HCT116 (cell line): ENCODE data around the gene SORBS1. TPM values are rescaled to one million over a fixed set of nuclear protein-coding genes. Genes with fewer than 3 reads are reported as not detected.

Source experiments
- ATAC-seq: fragments of 200-7000 bp; cut with Tn5 transposase; 2 replicates; pipeline ENCODE4 v1.9.1; 2020; ENCODE audit warnings: mild to moderate bottlenecking, moderate library complexity
- BruUV-seq: library from RNA; stranded (reverse); fragments of 400-500 nt; replicated peaks from 2 replicates; lab custom pipeline; 2021; lab: Mats Ljungman, UMichigan
- CTCF ChIA-PET: fragments of 300-600 bp; sonication (Branson Sonifier 250); formaldehyde crosslinking; loops from one replicate; lab custom pipeline; 2021; ENCODE audit warnings: antibody characterized with exemption; lab: Charles Lee
- POLR2A ChIA-PET: fragments of 300-600, 350-600 bp; sonication (Branson Sonifier 250); formaldehyde crosslinking; loops from one replicate; lab custom pipeline; 2021; ENCODE audit warnings: antibody characterized with exemption; lab: Charles Lee
- RAD21 ChIA-PET, 2 experiments: fragments of 300-600 bp; sonication (Branson Sonifier 250); formaldehyde crosslinking; loops; one replicate each; lab custom pipeline; 2023; ENCODE audit warnings: low total read pairs in 2 of 2; ENCODE audit not compliant: uncharacterized antibody in 2 of 2, unreplicated experiment in 2 of 2, low non-redundant PET in 1 of 2; lab: Charles Lee
- DNase-seq: peaks from one replicate; pipeline ENCODE4 v3.0.0-alpha.2; 2010; ENCODE audit warnings: low read depth, low spot score
- H2AFZ ChIP-seq: fragments of 200-600 bp; shearing (Covaris generic), sonication (generic); 2 replicates; pipeline ENCODE4 v1.6.1; 2017; ENCODE audit warnings: low read depth, mixed run types, mixed read lengths, antibody characterized with exemption, low read length; ENCODE audit not compliant: poor library complexity, severe bottlenecking
- H3K27ac ChIP-seq: 2 replicates; pipeline ENCODE4 v1.5.1; 2012; ENCODE audit warnings: low read depth, low read length
- H3K27me3 ChIP-seq: fragments of 200-600 bp; sonication (generic); 2 replicates; pipeline ENCODE4 v1.6.1; 2016; ENCODE audit warnings: mixed run types, low read length, mixed read lengths; ENCODE audit not compliant: insufficient read depth
- H3K36me3 ChIP-seq, 2 experiments: fragments of 200-500 bp in 1 of 2; fragments of 200-600 bp in 1 of 2; sonication (Bioruptor generic) in 1 of 2; sonication (generic) in 1 of 2; 2 replicates each; pipeline versions ENCODE4 v1.5.1 to v1.6.1; 2014 to 2016; ENCODE audit warnings: low read length in 2 of 2, inconsistent platforms in 1 of 2, mixed read lengths in 1 of 2, mixed run types in 1 of 2; ENCODE audit not compliant: insufficient read depth in 2 of 2, control insufficient read depth in 1 of 2
- H3K4me1 ChIP-seq, 2 experiments: fragments of 200-600 bp in 1 of 2; sonication (generic) in 1 of 2; 2 replicates each; pipeline versions ENCODE4 v1.5.1 to v1.6.1; 2012 to 2017; ENCODE audit warnings: low read length in 2 of 2, inconsistent platforms in 1 of 2, mild to moderate bottlenecking in 1 of 2, mixed read lengths in 1 of 2, mixed run types in 1 of 2, moderate library complexity in 1 of 2; ENCODE audit not compliant: insufficient read depth in 2 of 2, control insufficient read depth in 1 of 2
- H3K4me2 ChIP-seq: fragments of 200-600 bp; sonication (generic); 2 replicates; pipeline ENCODE4 v1.6.1; 2017; ENCODE audit warnings: mixed run types, low read length, mixed read lengths
- H3K4me3 ChIP-seq, 2 experiments: fragments of 200-600 bp in 1 of 2; sonication (generic) in 1 of 2; replicated peaks in 1 of 2; 2 replicates each; pipeline ENCODE4 v1.5.1; 2011 to 2016; ENCODE audit warnings: low read length in 2 of 2, control low read depth in 1 of 2, low read depth in 1 of 2, mild to moderate bottlenecking in 1 of 2, mixed read lengths in 1 of 2, mixed run types in 1 of 2
- H3K79me2 ChIP-seq: fragments of 200-600 bp; sonication (generic); 2 replicates; pipeline ENCODE4 v1.6.1; 2017; ENCODE audit warnings: mild to moderate bottlenecking, mixed run types, low read length, moderate library complexity, mixed read lengths; ENCODE audit not compliant: insufficient read depth
- H3K9ac ChIP-seq: fragments of 200-600 bp; sonication (generic); 2 replicates; pipeline ENCODE4 v1.6.1; 2016; ENCODE audit warnings: low read length, mixed read lengths
- H3K9me2 ChIP-seq: fragments of 200-600 bp; sonication (generic), shearing (Covaris generic); 2 replicates; pipeline ENCODE4 v1.6.1; 2017; ENCODE audit warnings: mixed run types, mild to moderate bottlenecking, moderate library complexity; ENCODE audit not compliant: insufficient read depth
- H3K9me3 ChIP-seq, 2 experiments: fragments of 200-500 bp in 1 of 2; fragments of 200-600 bp in 1 of 2; sonication (Bioruptor generic) in 1 of 2; sonication (generic) in 1 of 2; 2 replicates each; pipeline ENCODE4 v1.6.1; 2014 to 2017; ENCODE audit warnings: low read length in 2 of 2, mixed read lengths in 2 of 2, inconsistent platforms in 1 of 2, low read depth in 1 of 2, mild to moderate bottlenecking in 1 of 2, mixed run types in 1 of 2, moderate library complexity in 1 of 2; ENCODE audit not compliant: control insufficient read depth in 1 of 2, insufficient read depth in 1 of 2
- H4K20me1 ChIP-seq: fragments of 200-600 bp; sonication (generic), shearing (Covaris generic); 2 replicates; pipeline ENCODE4 v1.6.1; 2017; ENCODE audit warnings: mixed run types, mild to moderate bottlenecking, moderate library complexity; ENCODE audit not compliant: insufficient read depth
- CBX3 ChIP-seq: IDR thresholded peaks from 2 replicates; pipeline ENCODE4 v1.6.1; 2012; ENCODE audit warnings: low read depth
- JUND ChIP-seq: IDR thresholded peaks from 2 replicates; pipeline ENCODE4 v1.6.1; 2012
- POLR2AphosphoS5 ChIP-seq: IDR thresholded peaks from 2 replicates; pipeline ENCODE4 v1.6.1; 2011; ENCODE audit warnings: mild to moderate bottlenecking, low read depth, low read length, moderate library complexity
- SP1 ChIP-seq: IDR thresholded peaks from 2 replicates; pipeline ENCODE4 v1.6.1; 2012; ENCODE audit warnings: low read depth
- SRF ChIP-seq: IDR thresholded peaks from 2 replicates; pipeline ENCODE4 v1.6.1; 2012; ENCODE audit warnings: low read depth
- ZFX ChIP-seq: fragments of 450-650 bp; IDR thresholded peaks from 2 replicates; pipeline ENCODE4 v1.6.1; 2017
- intact Hi-C: fragments of 100-400 bp; cut with micrococcal nuclease; formaldehyde crosslinking; loops from 2 replicates; pipeline ENCODE4 v1.10.0; 2022
- total RNA-seq: library from RNA; stranded (reverse); gene quantifications from one replicate; pipeline ENCODE4 v1.2.1, GENCODE V29; 2021; ENCODE audit not compliant: unreplicated experiment
- TF ChIP-seq, protein P1 (sequence below), 3 experiments: fragments of 200-600 bp in 1 of 3; sonication (generic) in 1 of 3; IDR thresholded peaks in 2 of 3; conservative IDR thresholded peaks in 1 of 3; 2 replicates each; pipeline ENCODE4 v1.5.1; 2012 to 2017; ENCODE audit warnings: low read depth in 2 of 3, low read length in 2 of 3, antibody characterized with exemption in 1 of 3, borderline replicate concordance in 1 of 3, control low read depth in 1 of 3, mild to moderate bottlenecking in 1 of 3, mixed read lengths in 1 of 3, mixed run types in 1 of 3, moderate library complexity in 1 of 3; ENCODE audit not compliant: insufficient read depth in 1 of 3
- TF ChIP-seq, protein P2 (sequence below): IDR thresholded peaks from 2 replicates; pipeline ENCODE4 v1.6.1; 2011; ENCODE audit warnings: mild to moderate bottlenecking, low read length, moderate library complexity; ENCODE audit not compliant: insufficient replicate concordance; ENCODE audit errors: extremely low read depth

The SORBS1 gene
- total RNA-seq, 1 experiment from 2014 or later = 3.4 TPM

DNA sequence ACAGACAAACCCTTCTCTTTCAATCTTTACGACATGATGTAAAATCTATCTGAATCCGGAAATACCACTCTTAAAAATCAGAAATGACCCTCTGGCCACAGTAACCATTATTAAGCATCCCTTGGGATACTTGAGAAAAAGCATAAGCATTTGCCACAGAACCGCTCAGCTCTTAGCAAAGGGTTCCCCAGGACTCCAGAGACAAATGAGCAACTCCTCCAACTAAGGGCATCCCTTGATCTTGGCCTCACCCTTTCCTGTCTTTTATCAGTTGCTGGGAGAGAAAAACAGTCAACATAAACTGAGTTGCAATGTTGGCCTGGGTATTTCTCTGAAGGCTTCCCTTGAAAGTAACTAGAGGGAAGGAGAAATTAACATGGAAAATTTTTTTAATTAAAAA, 273.9 kb downstream of the SORBS1 start:
- Histone ChIP-seq H3K27me3 (no peaks in the 10 kb centered on the region), H3K27ac (no peak overlapping the region), H2AFZ (no peak overlapping the region), H3K9ac (no peak overlapping the region), H3K4me2 (no peak overlapping the region), H3K79me2 (peaks cover 50% of the 10 kb centered on the region), H3K4me3 (no peak overlapping the region), H3K36me3 (no peaks in the 10 kb centered on the region), H3K9me2 (no peaks in the 10 kb centered on the region), H3K9me3 (no peaks in the 10 kb centered on the region), H4K20me1 (no peaks in the 10 kb centered on the region), H3K4me1 (peaks cover 10 to 24% of the 10 kb centered on the region in 2 experiments)
- CTCF ChIA-PET = no interaction called here
- DNase-seq = no peak
- intact Hi-C loops = no loop called here
- BruUV-seq = no TSS peak
- TF ChIP-seq, protein P1, sequence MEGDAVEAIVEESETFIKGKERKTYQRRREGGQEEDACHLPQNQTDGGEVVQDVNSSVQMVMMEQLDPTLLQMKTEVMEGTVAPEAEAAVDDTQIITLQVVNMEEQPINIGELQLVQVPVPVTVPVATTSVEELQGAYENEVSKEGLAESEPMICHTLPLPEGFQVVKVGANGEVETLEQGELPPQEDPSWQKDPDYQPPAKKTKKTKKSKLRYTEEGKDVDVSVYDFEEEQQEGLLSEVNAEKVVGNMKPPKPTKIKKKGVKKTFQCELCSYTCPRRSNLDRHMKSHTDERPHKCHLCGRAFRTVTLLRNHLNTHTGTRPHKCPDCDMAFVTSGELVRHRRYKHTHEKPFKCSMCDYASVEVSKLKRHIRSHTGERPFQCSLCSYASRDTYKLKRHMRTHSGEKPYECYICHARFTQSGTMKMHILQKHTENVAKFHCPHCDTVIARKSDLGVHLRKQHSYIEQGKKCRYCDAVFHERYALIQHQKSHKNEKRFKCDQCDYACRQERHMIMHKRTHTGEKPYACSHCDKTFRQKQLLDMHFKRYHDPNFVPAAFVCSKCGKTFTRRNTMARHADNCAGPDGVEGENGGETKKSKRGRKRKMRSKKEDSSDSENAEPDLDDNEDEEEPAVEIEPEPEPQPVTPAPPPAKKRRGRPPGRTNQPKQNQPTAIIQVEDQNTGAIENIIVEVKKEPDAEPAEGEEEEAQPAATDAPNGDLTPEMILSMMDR (IDR thresholded peaks at IDR 0.05 in 2 of 3, conservative IDR thresholded peaks at IDR 0.05 in 1 of 3; ENCODE audit: borderline replicate concordance in 1 of 3, insufficient read depth in 1 of 3, low read depth in 2 of 3, low read length in 2 of 3) = no peak
- TF ChIP-seq POLR2AphosphoS5 (no peak), SP1 (no peak), CBX3 (no peak), SRF (no peak), ZFX (no peak), JUND (no peak)
- TF ChIP-seq, protein P2, sequence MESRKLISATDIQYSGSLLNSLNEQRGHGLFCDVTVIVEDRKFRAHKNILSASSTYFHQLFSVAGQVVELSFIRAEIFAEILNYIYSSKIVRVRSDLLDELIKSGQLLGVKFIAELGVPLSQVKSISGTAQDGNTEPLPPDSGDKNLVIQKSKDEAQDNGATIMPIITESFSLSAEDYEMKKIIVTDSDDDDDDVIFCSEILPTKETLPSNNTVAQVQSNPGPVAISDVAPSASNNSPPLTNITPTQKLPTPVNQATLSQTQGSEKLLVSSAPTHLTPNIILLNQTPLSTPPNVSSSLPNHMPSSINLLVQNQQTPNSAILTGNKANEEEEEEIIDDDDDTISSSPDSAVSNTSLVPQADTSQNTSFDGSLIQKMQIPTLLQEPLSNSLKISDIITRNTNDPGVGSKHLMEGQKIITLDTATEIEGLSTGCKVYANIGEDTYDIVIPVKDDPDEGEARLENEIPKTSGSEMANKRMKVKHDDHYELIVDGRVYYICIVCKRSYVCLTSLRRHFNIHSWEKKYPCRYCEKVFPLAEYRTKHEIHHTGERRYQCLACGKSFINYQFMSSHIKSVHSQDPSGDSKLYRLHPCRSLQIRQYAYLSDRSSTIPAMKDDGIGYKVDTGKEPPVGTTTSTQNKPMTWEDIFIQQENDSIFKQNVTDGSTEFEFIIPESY = no peak
- ATAC-seq = no peak
- POLR2A ChIA-PET = no interaction called here
- RAD21 ChIA-PET = no interaction called here
